Stimulated activated CD4-positive, alpha-beta T cell treated with anti-CD3 and anti-CD28 coated beads, Interleukin-12 subunit alpha, Interleukin-12 subunit beta, amount 100 ng/mL, for 48 hours (primary cell): ENCODE results near the gene RDH14.

Source experiments
- DNase-seq, 3 donors: peaks; one replicate each; pipeline ENCODE4 v3.0.0-alpha.2; 2020; ENCODE audit warnings: low read depth in 2 of 3, low spot score in 1 of 3

The RDH14 gene

DNA sequence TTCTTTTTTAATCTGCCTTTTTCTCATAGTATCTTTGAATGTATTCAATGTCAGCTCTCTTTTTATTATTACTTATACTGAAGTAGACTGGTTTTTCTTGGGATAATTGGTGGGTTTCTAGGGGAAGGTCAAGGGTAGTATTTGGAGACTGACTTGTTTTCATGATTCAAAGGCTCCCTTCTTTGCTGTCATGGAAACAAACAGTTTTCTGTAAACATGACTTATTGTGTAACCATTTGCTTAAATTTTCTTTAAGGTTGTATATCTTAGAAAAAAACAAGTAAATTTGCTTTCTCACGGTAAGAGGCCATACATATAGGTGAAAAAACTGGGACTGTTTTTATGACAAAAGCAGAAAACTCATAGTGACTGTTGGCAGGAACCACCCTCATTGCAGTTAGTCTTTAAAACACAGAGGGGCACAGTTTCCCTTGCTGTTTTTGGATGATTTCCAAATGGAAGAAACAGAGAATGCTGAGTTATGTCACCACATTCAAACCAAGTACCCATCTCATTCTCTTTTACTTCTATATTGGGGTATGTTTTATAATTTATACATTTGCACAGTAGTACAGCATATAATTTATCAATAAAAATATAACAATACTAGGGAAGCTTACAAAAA lies 5.8 kb upstream of the RDH14 start:
- no peak for DNase-seq

DNA sequence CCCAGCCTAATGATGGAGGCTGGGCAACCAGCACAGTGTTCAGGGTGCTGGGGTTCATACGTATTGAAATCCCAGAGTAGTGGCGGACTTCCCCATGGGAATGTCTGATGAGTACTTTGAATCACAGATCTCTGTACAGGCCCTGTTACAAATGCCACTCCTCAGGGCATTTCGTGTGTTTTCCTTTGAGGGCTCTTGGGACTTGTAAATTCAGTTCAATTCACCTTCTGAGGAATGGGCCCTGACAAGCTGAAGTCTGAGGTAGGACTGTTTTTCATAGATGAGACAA lies 288 bp upstream of the RDH14 start:
- DNase-seq: no peak

DNA sequence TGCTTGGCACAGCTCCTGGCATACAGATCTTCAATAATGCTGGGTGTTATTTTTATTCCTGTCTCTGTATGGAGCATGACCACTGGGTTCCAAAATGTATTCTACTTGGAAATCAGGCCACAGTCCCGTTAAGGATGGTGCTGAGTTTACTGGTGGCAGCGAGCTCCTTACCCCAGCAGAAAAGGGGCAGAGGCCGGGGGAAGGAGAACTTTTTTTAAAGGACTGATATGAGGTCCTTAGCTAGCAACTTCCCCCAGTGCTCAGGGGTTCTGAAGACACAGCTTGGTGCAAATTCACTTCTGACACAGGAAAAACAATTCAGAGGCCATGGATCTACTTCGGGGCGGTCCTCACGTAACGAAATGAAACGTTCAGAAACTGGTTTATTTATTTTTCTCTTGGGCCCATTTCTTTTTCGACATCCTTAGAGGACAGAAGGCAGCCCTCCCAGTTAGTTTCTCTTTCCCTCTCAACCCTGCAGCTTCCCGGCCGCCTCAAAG lies 872 bp downstream of the RDH14 start:
- peak in 1 of 3 donors; percentile 1 for DNase-seq

DNA sequence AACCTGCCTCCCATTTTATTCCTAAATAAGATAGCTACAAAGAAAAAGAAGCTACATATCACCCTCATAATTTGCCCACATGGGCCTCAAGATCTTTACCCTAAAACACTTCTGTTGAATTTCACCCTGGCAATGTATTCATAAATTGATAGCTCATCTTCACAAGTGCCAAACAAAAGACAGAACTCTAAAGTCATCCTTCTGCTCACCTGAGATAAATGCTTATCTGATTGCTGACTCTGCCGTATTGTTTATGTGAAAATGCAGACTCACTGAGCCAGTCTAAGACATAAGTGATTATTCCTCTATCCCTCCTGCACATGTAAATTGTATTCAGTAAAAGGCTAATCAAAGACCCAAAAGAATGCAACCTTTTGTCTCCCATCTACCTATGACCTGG lies 2.0 kb downstream of the RDH14 start:
- no peak for DNase-seq

DNA sequence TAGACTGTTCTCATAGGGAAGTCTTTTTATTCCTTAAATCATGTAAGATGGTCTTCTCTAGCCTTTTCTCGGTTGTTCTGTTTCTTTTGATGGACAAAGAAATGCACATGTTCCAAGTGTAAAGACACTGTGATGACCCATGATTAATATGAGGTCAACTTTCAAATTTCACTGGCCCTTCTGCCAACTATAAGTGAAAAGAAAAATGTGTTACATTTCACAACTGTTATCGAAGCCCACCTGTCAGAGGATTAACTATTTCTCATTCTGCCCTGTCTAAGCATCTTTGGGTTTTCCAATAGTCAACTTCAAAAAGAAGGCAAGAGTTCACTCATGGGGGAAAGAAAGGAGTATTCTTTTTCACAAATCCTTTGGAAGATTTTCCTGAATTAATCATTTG lies 3.3 kb downstream of the RDH14 start:
- no peak for DNase-seq

DNA sequence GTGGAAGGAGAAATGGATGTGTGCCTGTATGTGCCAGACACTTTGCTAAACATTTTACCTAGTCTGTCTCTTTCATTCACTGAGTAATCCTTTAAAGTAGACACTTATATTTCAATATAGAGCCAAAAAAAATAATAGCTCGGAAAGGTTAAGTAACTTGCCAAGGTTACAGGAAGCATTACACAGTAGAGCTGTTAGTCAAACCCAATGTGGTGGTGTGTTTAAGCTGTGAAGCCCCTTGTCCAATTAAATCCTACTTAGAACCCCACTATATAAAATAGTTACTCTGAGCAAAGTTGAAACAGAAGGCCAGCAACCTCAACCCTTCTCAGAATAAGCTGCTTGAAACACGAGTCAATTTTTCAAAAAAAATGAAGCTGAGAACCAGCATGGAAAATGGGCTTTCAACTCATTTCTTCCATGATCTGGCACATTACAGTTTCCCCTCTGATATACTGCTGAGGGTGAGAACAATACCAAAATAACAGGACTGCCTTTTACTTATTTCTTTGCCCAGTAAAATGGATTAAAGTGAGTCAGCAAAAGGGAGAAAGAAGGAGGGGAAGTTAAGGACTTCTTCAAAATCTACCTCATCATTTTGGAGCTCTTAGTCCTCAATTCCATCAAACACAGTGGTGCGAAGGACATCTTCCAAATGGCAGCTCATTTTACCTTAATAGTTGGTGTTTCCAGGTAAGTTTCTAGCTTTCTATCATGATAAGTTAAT lies 7.9 kb downstream of the RDH14 start:
- no peak for DNase-seq

DNA sequence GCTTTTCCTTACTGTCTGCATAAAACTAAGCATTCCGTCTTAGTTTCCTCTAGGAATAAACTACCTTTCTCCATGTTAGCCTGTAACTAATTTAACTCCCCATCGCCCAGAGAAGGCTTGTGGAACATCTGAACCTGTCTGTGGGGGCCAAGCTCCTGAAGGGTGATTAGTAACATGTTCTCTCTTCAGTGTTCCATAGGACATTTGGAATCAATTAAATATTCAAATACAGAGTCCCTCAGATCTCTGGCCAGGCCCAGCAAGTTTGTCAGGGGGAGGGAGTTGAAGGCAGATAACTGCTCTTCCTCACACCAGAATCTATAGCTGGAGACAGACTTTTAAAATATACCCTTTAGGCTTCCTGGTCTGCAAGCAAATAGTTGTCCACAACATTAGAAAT lies 8.8 kb downstream of the RDH14 start:
- DNase-seq: no peak

DNA sequence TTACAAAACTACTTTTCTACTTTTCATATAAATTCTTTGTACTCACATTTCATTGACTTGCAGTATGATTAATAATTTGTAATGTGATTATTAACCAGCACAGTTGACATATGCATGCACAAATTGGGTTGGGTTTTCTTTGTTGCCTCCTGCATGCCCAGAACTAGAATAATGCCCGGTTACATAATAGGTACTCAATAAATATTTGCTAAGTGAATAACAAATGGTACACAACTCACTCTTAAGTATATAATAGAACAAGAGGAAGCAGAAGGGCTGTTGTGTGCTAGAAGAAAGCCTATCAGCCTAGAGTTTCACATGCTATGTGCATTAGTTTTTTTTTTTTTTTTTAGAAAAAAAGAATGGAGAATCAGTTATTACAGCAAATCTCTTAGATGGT lies 9.3 kb downstream of the RDH14 start:
- no peak for DNase-seq

DNA sequence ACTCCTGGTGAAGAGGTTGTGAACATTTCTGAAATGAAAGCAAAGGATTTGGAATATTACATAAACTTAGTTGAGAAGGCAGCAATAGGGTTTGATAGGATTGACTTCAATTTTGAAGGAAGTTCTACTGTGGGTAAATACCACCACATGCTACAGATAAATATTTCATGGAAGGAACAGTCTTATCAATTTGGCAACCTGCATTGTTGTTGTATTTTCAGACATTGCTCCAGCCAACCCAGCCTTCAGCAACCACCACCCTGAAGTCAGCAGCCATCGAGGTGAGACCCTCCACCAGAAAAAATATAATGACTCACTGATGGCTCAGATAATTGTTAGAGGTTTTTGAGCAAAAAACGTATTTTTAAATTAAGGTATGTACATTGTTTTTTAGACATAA lies 10.0 kb downstream of the RDH14 start:
- no peak for DNase-seq

DNA sequence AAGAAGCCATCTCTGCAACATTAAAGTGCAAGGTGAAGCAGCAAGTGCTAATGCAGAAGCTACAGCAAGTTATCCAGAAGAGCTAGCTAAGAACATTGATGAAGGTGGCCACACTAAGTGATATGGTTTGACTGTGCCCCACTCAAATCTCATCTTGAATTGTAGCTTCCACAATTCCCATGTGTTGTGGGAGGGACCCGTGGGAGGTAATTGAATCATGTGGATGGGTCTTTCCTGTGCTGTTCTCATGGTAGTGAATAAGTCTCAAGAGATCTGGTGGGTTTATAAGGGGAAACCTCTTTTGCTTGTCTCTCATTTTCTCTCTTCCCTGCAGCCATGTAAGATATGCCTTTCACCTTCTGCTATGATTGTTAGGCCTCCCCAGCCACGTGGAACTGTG lies 11.4 kb downstream of the RDH14 start:
- no peak for DNase-seq

DNA sequence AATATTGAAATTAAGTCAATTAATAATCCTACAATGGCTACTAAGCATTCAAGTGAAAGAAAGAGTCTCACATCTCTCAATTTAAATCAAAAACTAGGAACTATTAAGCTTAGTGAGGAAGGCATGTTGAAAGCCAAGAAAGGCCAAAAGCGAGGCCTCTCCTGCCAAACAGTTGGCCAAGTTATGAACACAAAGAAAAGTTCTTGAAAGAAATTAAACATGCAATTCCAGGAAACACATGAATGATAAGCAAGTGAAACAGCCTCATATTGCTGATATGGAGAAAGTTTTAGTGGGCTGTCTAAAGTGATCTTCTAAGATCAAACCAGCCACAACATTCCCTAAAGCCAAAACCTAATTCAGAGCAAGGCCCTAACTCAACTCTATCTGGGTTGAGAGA lies 11.8 kb downstream of the RDH14 start:
- no peak for DNase-seq

DNA sequence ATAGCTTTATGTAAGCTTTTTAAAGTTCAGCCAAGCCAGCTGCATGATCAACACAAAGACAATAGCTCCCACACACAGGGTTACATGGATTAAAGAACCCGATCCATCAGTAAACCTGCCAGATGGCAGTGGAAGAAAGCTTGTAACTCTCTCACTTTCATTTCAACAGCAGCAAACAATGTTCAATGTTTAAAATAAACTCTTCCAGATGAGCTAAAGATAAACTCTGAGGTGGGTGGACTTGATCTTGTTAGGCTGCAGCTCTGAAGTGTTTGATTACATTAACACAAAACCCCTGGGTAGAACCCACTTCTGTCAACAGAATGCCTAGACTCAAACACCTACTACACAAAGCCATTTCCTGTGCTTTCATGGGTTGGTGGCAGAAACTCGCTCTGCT lies 13.9 kb downstream of the RDH14 start:
- DNase-seq: no peak

DNA sequence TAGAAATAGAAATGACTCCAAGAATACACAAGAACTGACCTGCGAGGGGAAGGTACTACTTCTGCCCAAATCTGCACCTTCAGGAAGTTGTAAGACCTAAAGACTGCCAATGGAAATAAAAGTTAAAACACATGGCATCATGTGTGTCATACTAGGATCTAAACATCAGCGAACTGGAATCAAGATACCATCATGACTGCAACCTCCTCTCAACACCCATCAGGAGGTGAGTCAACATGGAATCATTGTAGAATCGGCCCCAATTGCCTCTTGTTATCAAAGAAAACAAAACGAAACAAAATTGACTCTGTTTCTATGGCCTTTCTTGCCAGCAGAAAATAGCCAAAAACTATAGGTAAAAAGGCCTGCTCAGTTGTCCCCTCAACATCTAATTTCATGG lies 15.1 kb downstream of the RDH14 start:
- DNase-seq: no peak

DNA sequence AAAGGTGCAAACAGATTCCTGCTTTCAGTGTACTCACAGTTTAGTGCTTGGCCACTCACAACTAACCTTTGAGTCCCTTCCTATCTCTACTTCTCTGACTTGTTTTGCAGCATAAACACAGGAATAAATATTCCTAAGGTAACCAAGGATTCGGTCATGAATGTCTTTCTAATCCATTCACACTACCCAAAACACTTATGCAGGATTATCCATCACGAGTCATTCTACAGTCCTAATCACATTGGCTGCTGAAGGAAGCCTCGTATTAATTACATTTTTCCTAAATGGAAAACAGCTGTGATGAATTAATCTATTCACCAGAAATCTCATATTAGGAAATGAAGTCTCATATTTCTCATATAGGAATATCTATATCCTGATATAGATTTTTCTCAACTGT lies 16.3 kb downstream of the RDH14 start:
- no peak for DNase-seq

DNA sequence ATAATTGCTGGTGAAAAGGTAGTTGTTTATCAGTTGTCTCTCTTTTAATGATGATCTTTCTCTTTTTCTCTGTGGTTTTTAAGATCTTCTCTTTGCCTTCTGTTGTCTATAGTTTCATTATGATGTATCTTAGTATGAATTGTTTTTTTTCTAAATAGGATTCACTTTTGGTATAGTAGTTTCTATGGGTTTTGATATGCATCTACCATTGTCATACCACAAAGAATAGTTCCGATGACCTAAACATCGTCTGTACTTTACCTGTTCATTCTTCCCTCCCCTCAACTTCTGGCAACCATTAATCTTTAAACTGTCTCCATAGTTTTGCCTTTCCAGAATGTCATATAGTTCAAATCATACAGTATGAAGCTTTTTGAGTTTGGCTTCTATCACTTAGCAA lies 19.6 kb downstream of the RDH14 start:
- DNase-seq: no peak

DNA sequence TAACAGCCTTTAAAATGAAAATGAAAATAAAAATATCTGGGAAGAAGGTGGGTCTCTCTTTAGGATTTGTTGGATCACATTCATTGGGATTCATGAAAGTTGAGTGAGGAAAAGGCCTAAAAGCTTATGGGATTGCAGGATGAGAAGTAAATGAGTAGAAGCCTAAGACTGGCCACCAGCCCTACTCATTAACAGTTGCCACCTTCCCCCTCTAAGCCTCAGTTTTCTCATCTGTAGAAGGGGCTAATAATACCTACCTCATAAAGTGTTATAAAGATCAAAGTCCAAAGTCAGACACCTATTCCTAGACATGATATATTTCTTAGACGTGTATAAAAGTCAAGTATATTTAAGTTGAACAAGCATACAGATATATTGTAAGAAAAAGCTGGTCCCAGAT lies 23.8 kb downstream of the RDH14 start:
- DNase-seq: no peak

DNA sequence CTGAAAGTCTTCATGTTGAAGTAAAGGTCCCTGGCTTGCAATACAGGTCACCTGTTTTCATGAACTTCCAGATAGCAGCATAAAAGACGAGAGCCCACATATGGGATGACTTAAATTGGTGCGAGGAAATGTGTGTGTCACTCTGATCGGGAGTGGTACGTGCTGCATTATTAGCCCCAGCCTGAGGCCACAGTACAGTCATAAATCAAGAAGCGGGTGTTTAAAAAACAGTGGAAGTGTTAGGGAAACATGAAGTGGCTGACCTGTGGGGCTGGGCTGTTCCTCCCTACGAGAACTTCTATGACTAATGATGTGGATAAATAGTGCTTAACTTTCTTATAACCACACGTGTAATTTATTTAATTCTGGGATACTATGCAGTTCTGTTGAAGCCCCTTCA lies 24.4 kb downstream of the RDH14 start:
- DNase-seq: no peak

DNA sequence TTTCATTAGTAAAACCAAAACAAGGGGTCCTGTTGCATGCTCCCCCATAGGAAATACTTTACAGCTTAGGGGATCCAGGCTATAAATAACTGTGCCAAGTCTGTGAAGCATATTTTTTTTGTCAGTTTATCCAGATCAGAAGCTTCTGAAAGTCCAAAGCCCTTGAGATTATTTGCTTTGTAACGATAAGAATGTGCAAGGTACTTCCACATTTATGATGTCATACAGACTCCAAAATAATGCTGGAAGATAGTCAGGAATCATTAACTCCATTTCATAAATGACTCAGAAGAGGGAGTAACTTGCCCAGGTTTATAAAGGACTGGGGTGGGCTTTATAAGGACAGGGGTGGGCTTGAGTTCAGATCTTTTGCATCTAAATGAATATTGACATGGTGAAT lies 29.3 kb downstream of the RDH14 start:
- no peak for DNase-seq

DNA sequence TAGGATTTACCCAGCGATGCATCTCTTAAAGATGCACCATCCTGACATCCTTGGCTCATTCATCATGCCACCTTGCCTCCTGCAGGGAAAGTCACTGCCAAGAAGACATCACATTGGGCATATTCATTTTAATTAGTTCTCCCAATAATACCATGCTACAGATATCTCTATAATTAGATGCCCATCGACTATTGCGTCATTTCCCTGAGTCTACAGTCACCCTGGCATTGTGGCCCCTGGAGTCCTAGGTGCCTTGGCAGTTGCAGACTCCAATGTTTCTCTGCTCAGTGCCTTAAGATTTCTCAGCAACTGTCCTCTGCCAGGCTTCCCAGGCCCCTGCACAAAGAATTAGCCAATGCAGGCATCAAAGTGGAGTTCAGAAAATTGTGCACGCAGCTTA lies 32.6 kb downstream of the RDH14 start:
- DNase-seq: no peak

DNA sequence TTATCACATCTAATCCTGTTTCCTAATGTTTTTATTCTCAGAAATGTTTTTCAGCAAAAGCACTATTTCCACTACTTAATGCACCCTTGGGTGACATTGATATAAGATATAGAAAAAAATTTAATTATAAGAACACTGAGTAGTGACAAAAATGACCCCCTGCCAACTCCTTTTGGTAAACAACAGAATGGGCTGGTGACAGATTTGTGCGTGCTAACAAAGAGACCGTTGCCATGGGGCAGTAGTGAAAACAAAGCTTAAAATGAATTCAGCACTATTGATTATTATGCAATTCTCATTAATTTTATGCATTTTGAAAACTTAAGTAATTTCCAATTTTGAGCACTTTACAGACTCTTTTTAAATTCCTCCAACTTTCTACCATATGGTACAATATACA lies 33.1 kb downstream of the RDH14 start:
- DNase-seq: no peak

DNA sequence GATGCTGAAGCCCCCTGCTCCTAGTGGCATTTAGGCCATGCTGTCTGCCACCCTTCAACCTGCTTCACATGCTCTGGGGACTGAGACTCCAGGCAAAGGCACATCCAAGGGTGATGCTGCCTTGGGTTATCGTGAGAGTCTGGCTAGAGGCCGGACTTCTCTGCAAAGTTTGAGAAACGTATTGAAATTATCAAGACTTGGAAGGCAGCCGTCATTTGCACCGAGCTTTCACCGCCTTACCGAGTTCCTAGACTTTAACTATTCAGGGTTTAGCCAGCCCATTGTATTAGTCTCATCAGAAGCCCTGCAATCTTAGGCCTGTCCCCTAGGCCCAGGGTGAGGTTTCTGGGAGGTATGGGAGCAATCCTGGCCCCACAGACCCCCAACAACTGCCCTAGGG lies 34.0 kb downstream of the RDH14 start:
- no peak for DNase-seq

DNA sequence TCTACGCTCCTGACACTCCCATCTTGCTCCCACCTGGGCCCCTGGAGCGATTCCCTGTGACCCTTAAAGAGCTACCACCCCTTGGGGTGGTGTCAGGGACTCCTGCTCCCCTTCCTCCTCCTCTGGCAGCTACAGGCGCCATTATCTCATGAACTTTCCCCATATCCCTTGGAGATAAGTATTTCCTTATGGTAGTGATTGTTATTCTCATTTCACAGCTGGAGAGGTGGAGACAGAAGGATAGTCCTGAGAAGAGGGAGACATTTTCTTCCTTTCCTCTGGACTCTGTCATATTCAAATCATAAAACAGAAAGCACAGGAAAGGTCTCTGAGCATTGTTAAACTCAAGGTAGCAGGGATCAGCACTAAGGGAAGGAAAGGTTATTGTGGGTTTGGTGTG lies 34.6 kb downstream of the RDH14 start:
- no peak for DNase-seq

DNA sequence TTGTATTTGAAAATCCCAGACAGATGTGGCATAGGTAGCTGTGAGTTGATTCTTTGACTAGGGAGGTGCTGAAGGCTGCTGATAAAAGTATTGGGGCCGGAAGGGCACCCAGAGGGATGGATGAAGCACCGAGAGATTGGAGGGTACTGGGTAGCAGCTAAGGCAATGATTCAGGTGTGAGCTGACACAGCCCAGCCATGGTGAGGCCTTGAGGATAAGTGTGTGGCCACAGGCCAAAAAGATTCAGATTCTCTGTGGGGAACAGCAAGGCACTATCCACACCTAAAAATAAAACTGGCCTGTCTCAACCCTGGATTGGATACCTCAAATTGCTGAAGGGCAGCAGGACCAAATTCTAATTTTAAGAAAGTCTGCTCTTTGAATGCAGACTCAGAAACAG lies 35.2 kb downstream of the RDH14 start:
- DNase-seq: no peak
